Measurements from ENCODE around the gene CALB2.

Gene CALB2

GRCh38 chr16:71327720-71328119 lies 30.8 kb upstream of the CALB2 start:
- Histone ChIP-seq H3K4me3 (ENCODE audit: low read depth, low read length) (no peak overlapping the region), H3K4me1 (no peaks in the 10 kb centered on the region), H3K27me3 (ENCODE audit: control insufficient read depth, insufficient read depth, low read length) (no peaks in the 10 kb centered on the region), H3K4me2 (ENCODE audit: low read length) (no peak overlapping the region), H3K27ac (no peak overlapping the region), H3K9me3 (ENCODE audit: control insufficient read depth, low read length) (no peaks in the 10 kb centered on the region), H3K79me2 (no peaks in the 10 kb centered on the region), H2AFZ (no peak overlapping the region), H3K36me3 (ENCODE audit: control insufficient read depth, insufficient read depth, low read length) (no peaks in the 10 kb centered on the region), H3K9ac (no peak overlapping the region)
- TF ChIP-seq, protein P1, sequence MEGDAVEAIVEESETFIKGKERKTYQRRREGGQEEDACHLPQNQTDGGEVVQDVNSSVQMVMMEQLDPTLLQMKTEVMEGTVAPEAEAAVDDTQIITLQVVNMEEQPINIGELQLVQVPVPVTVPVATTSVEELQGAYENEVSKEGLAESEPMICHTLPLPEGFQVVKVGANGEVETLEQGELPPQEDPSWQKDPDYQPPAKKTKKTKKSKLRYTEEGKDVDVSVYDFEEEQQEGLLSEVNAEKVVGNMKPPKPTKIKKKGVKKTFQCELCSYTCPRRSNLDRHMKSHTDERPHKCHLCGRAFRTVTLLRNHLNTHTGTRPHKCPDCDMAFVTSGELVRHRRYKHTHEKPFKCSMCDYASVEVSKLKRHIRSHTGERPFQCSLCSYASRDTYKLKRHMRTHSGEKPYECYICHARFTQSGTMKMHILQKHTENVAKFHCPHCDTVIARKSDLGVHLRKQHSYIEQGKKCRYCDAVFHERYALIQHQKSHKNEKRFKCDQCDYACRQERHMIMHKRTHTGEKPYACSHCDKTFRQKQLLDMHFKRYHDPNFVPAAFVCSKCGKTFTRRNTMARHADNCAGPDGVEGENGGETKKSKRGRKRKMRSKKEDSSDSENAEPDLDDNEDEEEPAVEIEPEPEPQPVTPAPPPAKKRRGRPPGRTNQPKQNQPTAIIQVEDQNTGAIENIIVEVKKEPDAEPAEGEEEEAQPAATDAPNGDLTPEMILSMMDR (IDR thresholded peaks at IDR 0.05), result no peak

- no peaks in the 10 kb centered on the region for H3K27me3 ChIP-seq (ENCODE audit: control insufficient read depth, insufficient read depth, low read length)
- no peaks in the 10 kb centered on the region for H3K79me2 ChIP-seq
- H3K9ac ChIP-seq, result no peak overlapping the region
- H3K27ac ChIP-seq, result no peak overlapping the region
- no peak overlapping the region for H2AFZ ChIP-seq
- H3K9me3 ChIP-seq (ENCODE audit: control insufficient read depth, low read length), result no peaks in the 10 kb centered on the region
- no peaks in the 10 kb centered on the region for H3K4me1 ChIP-seq
- TF ChIP-seq, protein P1 (IDR thresholded peaks at IDR 0.05), result no peak
- H3K4me3 ChIP-seq (ENCODE audit: low read depth, low read length), result no peak overlapping the region
- H3K4me2 ChIP-seq (ENCODE audit: low read length), result no peak overlapping the region
- no peaks in the 10 kb centered on the region for H3K36me3 ChIP-seq (ENCODE audit: control insufficient read depth, insufficient read depth, low read length)
Observed at GRCh38 chr16:71328151-71328550, 30.4 kb upstream of the CALB2 start.

- Histone ChIP-seq H3K4me1 (no peaks in the 10 kb centered on the region), H3K9ac (no peak overlapping the region), H3K9me3 (ENCODE audit: control insufficient read depth, low read length) (no peaks in the 10 kb centered on the region), H3K79me2 (no peaks in the 10 kb centered on the region), H3K36me3 (ENCODE audit: control insufficient read depth, insufficient read depth, low read length) (no peaks in the 10 kb centered on the region), H3K27ac (no peak overlapping the region), H2AFZ (no peak overlapping the region), H3K27me3 (ENCODE audit: control insufficient read depth, insufficient read depth, low read length) (no peaks in the 10 kb centered on the region), H3K4me3 (ENCODE audit: low read depth, low read length) (no peak overlapping the region), H3K4me2 (ENCODE audit: low read length) (no peak overlapping the region)
- TF ChIP-seq, protein P1 (IDR thresholded peaks at IDR 0.05), result no peak
Observed at GRCh38 chr16:71337631-71338030, 20.9 kb upstream of the CALB2 start.

- no peaks in the 10 kb centered on the region for H3K9me3 ChIP-seq (ENCODE audit: control insufficient read depth, low read length)
- no peaks in the 10 kb centered on the region for H3K36me3 ChIP-seq (ENCODE audit: control insufficient read depth, insufficient read depth, low read length)
- TF ChIP-seq, protein P1 (IDR thresholded peaks at IDR 0.05), result no peak
- no peak overlapping the region for H3K4me3 ChIP-seq (ENCODE audit: low read depth, low read length)
- H3K9ac ChIP-seq, result no peak overlapping the region
- H3K4me2 ChIP-seq (ENCODE audit: low read length), result no peak overlapping the region
- no peaks in the 10 kb centered on the region for H3K79me2 ChIP-seq
- no peaks in the 10 kb centered on the region for H3K4me1 ChIP-seq
- no peak overlapping the region for H3K27ac ChIP-seq
- no peak overlapping the region for H2AFZ ChIP-seq
- H3K27me3 ChIP-seq (ENCODE audit: control insufficient read depth, insufficient read depth, low read length), result no peaks in the 10 kb centered on the region
Observed at GRCh38 chr16:71338193-71338592, 20.3 kb upstream of the CALB2 start.

DNA sequence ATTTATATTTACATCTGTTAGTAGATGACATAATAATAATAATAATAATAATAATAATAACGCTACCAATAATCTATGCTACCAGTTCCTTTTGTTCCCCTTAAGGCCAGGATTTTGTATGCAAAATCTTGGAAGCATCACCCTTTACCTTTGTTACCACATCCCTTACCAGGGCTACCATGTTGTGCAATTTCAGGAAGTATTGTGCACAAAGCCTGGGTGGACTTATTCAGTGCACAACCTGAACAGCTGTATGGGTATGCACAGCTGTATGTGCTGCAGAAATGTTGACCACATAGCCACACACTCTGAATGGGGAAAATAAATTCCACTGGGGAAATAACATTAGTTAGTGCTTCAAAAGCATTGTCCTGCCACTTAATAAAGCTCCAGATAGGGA lies 19.9 kb upstream of the CALB2 start:
- Histone ChIP-seq H2AFZ (no peak overlapping the region), H3K9ac (no peak overlapping the region), H3K79me2 (no peaks in the 10 kb centered on the region), H3K4me1 (no peaks in the 10 kb centered on the region), H3K4me2 (ENCODE audit: low read length) (no peak overlapping the region), H3K27me3 (ENCODE audit: control insufficient read depth, insufficient read depth, low read length) (no peaks in the 10 kb centered on the region), H3K9me3 (ENCODE audit: control insufficient read depth, low read length) (no peaks in the 10 kb centered on the region), H3K27ac (no peak overlapping the region), H3K36me3 (ENCODE audit: control insufficient read depth, insufficient read depth, low read length) (no peaks in the 10 kb centered on the region), H3K4me3 (ENCODE audit: low read depth, low read length) (no peak overlapping the region)
- TF ChIP-seq, protein P1 (IDR thresholded peaks at IDR 0.05), result no peak
